Parathyroid adenoma (tissue), 2 donors: Measurements from ENCODE around the gene JUN.

ENCODE experiments used
- H2AFZ ChIP-seq: fragments of 300-600 bp; sonication (generic); one replicate; pipeline ENCODE4 v1.7.0; 2017; ENCODE audit warnings: antibody characterized with exemption, mild to moderate bottlenecking
- H3K27ac ChIP-seq: fragments of 300-600 bp; sonication (generic); one replicate; pipeline ENCODE4 v1.7.0; 2017
- H3K27me3 ChIP-seq: fragments of 300-600 bp; sonication (generic); one replicate; pipeline ENCODE4 v1.7.0; 2017; ENCODE audit warnings: low read length; ENCODE audit not compliant: control insufficient read depth, insufficient read depth
- H3K36me3 ChIP-seq: fragments of 300-600 bp; sonication (generic); one replicate; pipeline ENCODE4 v1.7.0; 2017; ENCODE audit warnings: low read length; ENCODE audit not compliant: control insufficient read depth, insufficient read depth
- H3K4me1 ChIP-seq: fragments of 300-600 bp; sonication (generic); one replicate; pipeline ENCODE4 v1.7.0; 2017; ENCODE audit warnings: control low read depth
- H3K4me2 ChIP-seq: fragments of 300-600 bp; sonication (generic); one replicate; pipeline ENCODE4 v1.7.0; 2017; ENCODE audit warnings: low read length
- H3K4me3 ChIP-seq: fragments of 300-600 bp; sonication (generic); one replicate; pipeline ENCODE4 v1.7.0; 2017; ENCODE audit warnings: low read depth, low read length
- H3K79me2 ChIP-seq: fragments of 300-600 bp; sonication (generic); one replicate; pipeline ENCODE4 v1.7.0; 2017; ENCODE audit warnings: control low read depth
- H3K9ac ChIP-seq: fragments of 300-600 bp; sonication (generic); one replicate; pipeline ENCODE4 v1.7.0; 2017; ENCODE audit warnings: mild to moderate bottlenecking
- H3K9me3 ChIP-seq: fragments of 300-600 bp; sonication (generic); one replicate; pipeline ENCODE4 v1.7.0; 2017; ENCODE audit warnings: low read length; ENCODE audit not compliant: control insufficient read depth
- CTCF ChIP-seq: fragments of 300-600 bp; sonication (generic); IDR thresholded peaks from one replicate; pipeline ENCODE4 v1.7.0; 2017; ENCODE audit warnings: antibody characterized with exemption, mild to moderate bottlenecking
- donor health status: primary hyperparathyroidism.

JUN gene

GRCh38 chr1:58753431-58753866 is 30.4 kb downstream of the JUN start:
- Histone ChIP-seq H3K4me1 (peaks cover 7% of the 10 kb centered on the region), H3K4me3 (no peak overlapping the region), H2AFZ (no peak overlapping the region), H3K4me2 (no peak overlapping the region), H3K36me3 (no peaks in the 10 kb centered on the region), H3K9me3 (no peaks in the 10 kb centered on the region), H3K9ac (no peak overlapping the region), H3K27me3 (no peaks in the 10 kb centered on the region), H3K27ac (no peak overlapping the region), H3K79me2 (no peaks in the 10 kb centered on the region)
- TF ChIP-seq CTCF = no peak

- Histone ChIP-seq H3K4me1 (no peaks in the 10 kb centered on the region), H3K9me3 (no peaks in the 10 kb centered on the region), H3K27me3 (no peaks in the 10 kb centered on the region), H3K79me2 (no peaks in the 10 kb centered on the region), H2AFZ (no peak overlapping the region), H3K4me3 (no peak overlapping the region), H3K9ac (no peak overlapping the region), H3K36me3 (no peaks in the 10 kb centered on the region), H3K27ac (no peak overlapping the region), H3K4me2 (no peak overlapping the region)
- TF ChIP-seq CTCF = no peak
Observed at GRCh38 chr1:58749646-58750045, 34.2 kb downstream of the JUN start.

- TF ChIP-seq CTCF = no peak
- no peak overlapping the region for H3K9ac ChIP-seq
- H3K9me3 ChIP-seq = no peaks in the 10 kb centered on the region
- no peaks in the 10 kb centered on the region for H3K4me1 ChIP-seq
- H3K36me3 ChIP-seq = no peaks in the 10 kb centered on the region
- H3K79me2 ChIP-seq = no peaks in the 10 kb centered on the region
- H3K27ac ChIP-seq = no peak overlapping the region
- H3K4me3 ChIP-seq = no peak overlapping the region
- H3K27me3 ChIP-seq = no peaks in the 10 kb centered on the region
- H3K4me2 ChIP-seq = no peak overlapping the region
- no peak overlapping the region for H2AFZ ChIP-seq
Observed at GRCh38 chr1:58748666-58749065, 35.2 kb downstream of the JUN start.

- Histone ChIP-seq H3K4me3 (no peak overlapping the region), H3K9ac (no peak overlapping the region), H3K4me1 (no peaks in the 10 kb centered on the region), H3K79me2 (no peaks in the 10 kb centered on the region), H3K27ac (no peak overlapping the region), H3K9me3 (no peaks in the 10 kb centered on the region), H2AFZ (no peak overlapping the region), H3K36me3 (no peaks in the 10 kb centered on the region), H3K4me2 (no peak overlapping the region), H3K27me3 (no peaks in the 10 kb centered on the region)
- no peak for TF ChIP-seq CTCF
Observed at GRCh38 chr1:58746757-58747156, 37.1 kb downstream of the JUN start.

- Histone ChIP-seq H3K79me2 (no peaks in the 10 kb centered on the region), H3K9me3 (no peaks in the 10 kb centered on the region)
- TF ChIP-seq CTCF = no peak
Observed at GRCh38 chr1:58746182-58746581, 37.7 kb downstream of the JUN start.

More at GRCh38 chr1:58746182-58746581, 37.7 kb downstream of the JUN start:
- H3K4me2 ChIP-seq = no peak overlapping the region
- H3K4me1 ChIP-seq = no peaks in the 10 kb centered on the region
- no peak overlapping the region for H3K27ac ChIP-seq
- no peak overlapping the region for H3K4me3 ChIP-seq
- no peaks in the 10 kb centered on the region for H3K36me3 ChIP-seq
- no peak overlapping the region for H2AFZ ChIP-seq
- no peaks in the 10 kb centered on the region for H3K27me3 ChIP-seq
- H3K9ac ChIP-seq = no peak overlapping the region
